ENCODE data around the gene KCNJ10. TPM values are rescaled to one million over a fixed set of nuclear protein-coding genes. Genes with fewer than 3 reads are reported as not detected.

The KCNJ10 gene
- total and polyA plus RNA-seq, 2 of the 13 experiments (the other 11 are each of a cell fraction or from before 2014, with no cell fraction given), result 4.4 to 10.3 TPM

- no peak; the same call in 1 of the 2 replicates for TF ChIP-seq IKZF5 (CRISPR knock-in tag; IDR thresholded peaks at IDR 0.05)
- no peak for TF ChIP-seq NBN (conservative IDR thresholded peaks at IDR 0.05)
- TF ChIP-seq NR0B2 (CRISPR knock-in tag; IDR thresholded peaks at IDR 0.05), result no peak
- TF ChIP-seq ZNF510 (CRISPR knock-in tag; IDR thresholded peaks at IDR 0.05; ENCODE audit: low read depth), result no peak
- TF ChIP-seq TAF15 (IDR thresholded peaks at IDR 0.05; ENCODE audit: low read depth, low read length, poor library complexity, severe bottlenecking), result no peak
- TF ChIP-seq SNAPC4 (CRISPR knock-in tag; IDR thresholded peaks at IDR 0.05), result no peak
- no peak for TF ChIP-seq CHCHD3 (CRISPR knock-in tag; IDR thresholded peaks at IDR 0.05)
- peak; percentile 85 for TF ChIP-seq FOXP4 (CRISPR knock-in tag; IDR thresholded peaks at IDR 0.05)
- TF ChIP-seq MXD3 (CRISPR knock-in tag; IDR thresholded peaks at IDR 0.05), result no peak
- TF ChIP-seq ZNF691 (CRISPR knock-in tag; IDR thresholded peaks at IDR 0.05; ENCODE audit: borderline replicate concordance, low read depth), result no peak
- TF ChIP-seq ZNF766 (CRISPR knock-in tag; IDR thresholded peaks at IDR 0.05; ENCODE audit: borderline replicate concordance), result no peak
- TF ChIP-seq GLI4 (CRISPR knock-in tag; IDR thresholded peaks at IDR 0.05; ENCODE audit: borderline replicate concordance), result no peak
- TF ChIP-seq ZBED4 (CRISPR knock-in tag; IDR thresholded peaks at IDR 0.05; ENCODE audit: borderline replicate concordance), result no peak
Measured at GRCh38 chr1:160053548-160054365, 16.2 kb downstream of the KCNJ10 start (continued).

Measured in HepG2 (cell line).